Panc1 (cell line): ENCODE data around the gene METTL24.

ENCODE experiments used
- POLR2AphosphoS5 ChIP-seq: IDR thresholded peaks from 2 replicates; pipeline ENCODE4 v1.6.1; 2012; ENCODE audit warnings: mild to moderate bottlenecking, low read depth, low read length, moderate library complexity
- TF ChIP-seq, protein P1 (sequence below): fragments of 450-650 bp; IDR thresholded peaks from 2 replicates; pipeline ENCODE4 v1.5.1; 2017; ENCODE audit warnings: mild to moderate bottlenecking
- TF ChIP-seq, protein P2 (sequence below), 2 experiments: IDR thresholded peaks; 2 replicates each; pipeline ENCODE4 v1.6.1; 2011 to 2012; ENCODE audit warnings: low read depth in 2 of 2, control low read depth in 1 of 2, low read length in 1 of 2, mild to moderate bottlenecking in 1 of 2, moderate library complexity in 1 of 2; ENCODE audit not compliant: insufficient read depth in 1 of 2

- TF ChIP-seq, protein P1, sequence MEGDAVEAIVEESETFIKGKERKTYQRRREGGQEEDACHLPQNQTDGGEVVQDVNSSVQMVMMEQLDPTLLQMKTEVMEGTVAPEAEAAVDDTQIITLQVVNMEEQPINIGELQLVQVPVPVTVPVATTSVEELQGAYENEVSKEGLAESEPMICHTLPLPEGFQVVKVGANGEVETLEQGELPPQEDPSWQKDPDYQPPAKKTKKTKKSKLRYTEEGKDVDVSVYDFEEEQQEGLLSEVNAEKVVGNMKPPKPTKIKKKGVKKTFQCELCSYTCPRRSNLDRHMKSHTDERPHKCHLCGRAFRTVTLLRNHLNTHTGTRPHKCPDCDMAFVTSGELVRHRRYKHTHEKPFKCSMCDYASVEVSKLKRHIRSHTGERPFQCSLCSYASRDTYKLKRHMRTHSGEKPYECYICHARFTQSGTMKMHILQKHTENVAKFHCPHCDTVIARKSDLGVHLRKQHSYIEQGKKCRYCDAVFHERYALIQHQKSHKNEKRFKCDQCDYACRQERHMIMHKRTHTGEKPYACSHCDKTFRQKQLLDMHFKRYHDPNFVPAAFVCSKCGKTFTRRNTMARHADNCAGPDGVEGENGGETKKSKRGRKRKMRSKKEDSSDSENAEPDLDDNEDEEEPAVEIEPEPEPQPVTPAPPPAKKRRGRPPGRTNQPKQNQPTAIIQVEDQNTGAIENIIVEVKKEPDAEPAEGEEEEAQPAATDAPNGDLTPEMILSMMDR: no peak
- TF ChIP-seq POLR2AphosphoS5: no peak
- TF ChIP-seq, protein P2, sequence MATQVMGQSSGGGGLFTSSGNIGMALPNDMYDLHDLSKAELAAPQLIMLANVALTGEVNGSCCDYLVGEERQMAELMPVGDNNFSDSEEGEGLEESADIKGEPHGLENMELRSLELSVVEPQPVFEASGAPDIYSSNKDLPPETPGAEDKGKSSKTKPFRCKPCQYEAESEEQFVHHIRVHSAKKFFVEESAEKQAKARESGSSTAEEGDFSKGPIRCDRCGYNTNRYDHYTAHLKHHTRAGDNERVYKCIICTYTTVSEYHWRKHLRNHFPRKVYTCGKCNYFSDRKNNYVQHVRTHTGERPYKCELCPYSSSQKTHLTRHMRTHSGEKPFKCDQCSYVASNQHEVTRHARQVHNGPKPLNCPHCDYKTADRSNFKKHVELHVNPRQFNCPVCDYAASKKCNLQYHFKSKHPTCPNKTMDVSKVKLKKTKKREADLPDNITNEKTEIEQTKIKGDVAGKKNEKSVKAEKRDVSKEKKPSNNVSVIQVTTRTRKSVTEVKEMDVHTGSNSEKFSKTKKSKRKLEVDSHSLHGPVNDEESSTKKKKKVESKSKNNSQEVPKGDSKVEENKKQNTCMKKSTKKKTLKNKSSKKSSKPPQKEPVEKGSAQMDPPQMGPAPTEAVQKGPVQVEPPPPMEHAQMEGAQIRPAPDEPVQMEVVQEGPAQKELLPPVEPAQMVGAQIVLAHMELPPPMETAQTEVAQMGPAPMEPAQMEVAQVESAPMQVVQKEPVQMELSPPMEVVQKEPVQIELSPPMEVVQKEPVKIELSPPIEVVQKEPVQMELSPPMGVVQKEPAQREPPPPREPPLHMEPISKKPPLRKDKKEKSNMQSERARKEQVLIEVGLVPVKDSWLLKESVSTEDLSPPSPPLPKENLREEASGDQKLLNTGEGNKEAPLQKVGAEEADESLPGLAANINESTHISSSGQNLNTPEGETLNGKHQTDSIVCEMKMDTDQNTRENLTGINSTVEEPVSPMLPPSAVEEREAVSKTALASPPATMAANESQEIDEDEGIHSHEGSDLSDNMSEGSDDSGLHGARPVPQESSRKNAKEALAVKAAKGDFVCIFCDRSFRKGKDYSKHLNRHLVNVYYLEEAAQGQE (IDR thresholded peaks at IDR 0.05; ENCODE audit: insufficient read depth in 1 of 2, low read depth in 2 of 2, low read length in 1 of 2): no peak
These were observed 37.8 kb downstream of the METTL24 start for GRCh38 chr6:110320307-110320706.
